C4-2B (cell line): ENCODE measurements around the gene CEACAM5.

Experiments used
- CTCF ChIP-seq: fragments of 450-650 bp; conservative IDR thresholded peaks from 2 replicates; pipeline ENCODE4 v1.5.1; 2017; ENCODE audit warnings: mild to moderate bottlenecking
- ZFX ChIP-seq: fragments of 450-650 bp; IDR thresholded peaks from 2 replicates; pipeline ENCODE4 v1.6.1; 2017

DNA sequence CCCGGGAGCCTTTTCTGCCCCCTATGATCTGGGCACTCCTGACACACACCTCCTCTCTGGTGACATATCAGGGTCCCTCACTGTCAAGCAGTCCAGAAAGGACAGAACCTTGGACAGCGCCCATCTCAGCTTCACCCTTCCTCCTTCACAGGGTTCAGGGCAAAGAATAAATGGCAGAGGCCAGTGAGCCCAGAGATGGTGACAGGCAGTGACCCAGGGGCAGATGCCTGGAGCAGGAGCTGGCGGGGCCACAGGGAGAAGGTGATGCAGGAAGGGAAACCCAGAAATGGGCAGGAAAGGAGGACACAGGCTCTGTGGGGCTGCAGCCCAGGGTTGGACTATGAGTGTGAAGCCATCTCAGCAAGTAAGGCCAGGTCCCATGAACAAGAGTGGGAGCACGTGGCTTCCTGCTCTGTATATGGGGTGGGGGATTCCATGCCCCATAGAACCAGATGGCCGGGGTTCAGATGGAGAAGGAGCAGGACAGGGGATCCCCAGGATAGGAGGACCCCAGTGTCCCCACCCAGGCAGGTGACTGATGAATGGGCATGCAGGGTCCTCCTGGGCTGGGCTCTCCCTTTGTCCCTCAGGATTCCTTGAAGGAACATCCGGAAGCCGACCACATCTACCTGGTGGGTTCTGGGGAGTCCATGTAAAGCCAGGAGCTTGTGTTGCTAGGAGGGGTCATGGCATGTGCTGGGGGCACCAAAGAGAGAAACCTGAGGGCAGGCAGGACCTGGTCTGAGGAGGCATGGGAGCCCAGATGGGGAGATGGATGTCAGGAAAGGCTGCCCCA lies 11.8 kb upstream of the CEACAM5 start:
- TF ChIP-seq CTCF (no peak), ZFX (no peak)
